PFSK-1 (cell line): ENCODE measurements around the gene DRC3.

ENCODE experiments used
- FOXP2 ChIP-seq: optimal IDR thresholded peaks from 2 replicates; pipeline ENCODE3; 2011; ENCODE audit warnings: borderline replicate concordance, control low read depth, inconsistent platforms; ENCODE audit not compliant: insufficient read depth; ENCODE audit errors: extremely low read length, extremely low read depth
- POLR2AphosphoS5 ChIP-seq: IDR thresholded peaks from 2 replicates; pipeline ENCODE4 v1.6.1; 2012; ENCODE audit warnings: low read depth, mild to moderate bottlenecking, control low read depth, low read length, moderate library complexity
- SIN3A ChIP-seq: IDR thresholded peaks from 2 replicates; pipeline ENCODE4 v1.6.1; 2012; ENCODE audit warnings: mild to moderate bottlenecking, low read length, moderate library complexity, borderline replicate concordance; ENCODE audit not compliant: insufficient read depth
- TAF1 ChIP-seq: IDR thresholded peaks from 2 replicates; pipeline ENCODE4 v1.6.1; 2012; ENCODE audit warnings: low read length, control low read depth, borderline replicate concordance; ENCODE audit not compliant: insufficient read depth
- TF ChIP-seq, protein P1 (sequence below), 2 experiments: IDR thresholded peaks; 2 replicates each; pipeline versions ENCODE4 v1.6.1 to v1.8.0; 2011 to 2012; ENCODE audit warnings: low read depth in 2 of 2, low read length in 2 of 2, control low read depth in 1 of 2, inconsistent platforms in 1 of 2, mild to moderate bottlenecking in 1 of 2, moderate library complexity in 1 of 2; ENCODE audit not compliant: insufficient read depth in 1 of 2

The DRC3 gene

GRCh38 chr17:18040261-18040858 is 67.7 kb downstream of the DRC3 start:
- TF ChIP-seq POLR2AphosphoS5, result no peak
- no peak for TF ChIP-seq TAF1
- TF ChIP-seq SIN3A, result no peak
- TF ChIP-seq FOXP2, result no peak
- TF ChIP-seq, protein P1, sequence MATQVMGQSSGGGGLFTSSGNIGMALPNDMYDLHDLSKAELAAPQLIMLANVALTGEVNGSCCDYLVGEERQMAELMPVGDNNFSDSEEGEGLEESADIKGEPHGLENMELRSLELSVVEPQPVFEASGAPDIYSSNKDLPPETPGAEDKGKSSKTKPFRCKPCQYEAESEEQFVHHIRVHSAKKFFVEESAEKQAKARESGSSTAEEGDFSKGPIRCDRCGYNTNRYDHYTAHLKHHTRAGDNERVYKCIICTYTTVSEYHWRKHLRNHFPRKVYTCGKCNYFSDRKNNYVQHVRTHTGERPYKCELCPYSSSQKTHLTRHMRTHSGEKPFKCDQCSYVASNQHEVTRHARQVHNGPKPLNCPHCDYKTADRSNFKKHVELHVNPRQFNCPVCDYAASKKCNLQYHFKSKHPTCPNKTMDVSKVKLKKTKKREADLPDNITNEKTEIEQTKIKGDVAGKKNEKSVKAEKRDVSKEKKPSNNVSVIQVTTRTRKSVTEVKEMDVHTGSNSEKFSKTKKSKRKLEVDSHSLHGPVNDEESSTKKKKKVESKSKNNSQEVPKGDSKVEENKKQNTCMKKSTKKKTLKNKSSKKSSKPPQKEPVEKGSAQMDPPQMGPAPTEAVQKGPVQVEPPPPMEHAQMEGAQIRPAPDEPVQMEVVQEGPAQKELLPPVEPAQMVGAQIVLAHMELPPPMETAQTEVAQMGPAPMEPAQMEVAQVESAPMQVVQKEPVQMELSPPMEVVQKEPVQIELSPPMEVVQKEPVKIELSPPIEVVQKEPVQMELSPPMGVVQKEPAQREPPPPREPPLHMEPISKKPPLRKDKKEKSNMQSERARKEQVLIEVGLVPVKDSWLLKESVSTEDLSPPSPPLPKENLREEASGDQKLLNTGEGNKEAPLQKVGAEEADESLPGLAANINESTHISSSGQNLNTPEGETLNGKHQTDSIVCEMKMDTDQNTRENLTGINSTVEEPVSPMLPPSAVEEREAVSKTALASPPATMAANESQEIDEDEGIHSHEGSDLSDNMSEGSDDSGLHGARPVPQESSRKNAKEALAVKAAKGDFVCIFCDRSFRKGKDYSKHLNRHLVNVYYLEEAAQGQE (IDR thresholded peaks at IDR 0.05; ENCODE audit: insufficient read depth in 1 of 2, low read depth in 2 of 2, low read length in 2 of 2), result no peak

DNA sequence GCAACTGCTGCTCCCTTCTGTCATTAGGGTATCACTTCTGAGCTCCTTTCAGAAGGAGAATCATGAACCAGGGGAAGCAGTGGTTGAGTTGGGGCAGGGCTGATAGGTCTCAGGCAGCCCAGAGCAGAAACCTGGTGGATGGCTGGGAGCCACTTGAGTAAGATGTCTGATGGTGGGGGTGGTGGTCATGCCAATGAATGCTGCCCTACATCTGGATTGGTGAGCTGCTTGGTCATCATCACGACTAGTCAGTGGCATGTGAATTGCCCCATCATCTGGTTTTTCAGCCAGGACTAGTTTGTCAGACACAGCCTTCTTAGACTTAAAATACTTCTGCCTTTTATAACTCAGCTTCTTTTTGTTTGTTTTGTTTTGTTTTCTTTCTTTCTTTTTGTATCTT is 69.1 kb downstream of the DRC3 start:
- TF ChIP-seq TAF1, result no peak

GRCh38 chr17:18042983-18043382 is 70.3 kb downstream of the DRC3 start:
- TF ChIP-seq FOXP2, result no peak
- no peak for TF ChIP-seq TAF1
- no peak for TF ChIP-seq POLR2AphosphoS5
- TF ChIP-seq SIN3A, result no peak
- TF ChIP-seq, protein P1 (IDR thresholded peaks at IDR 0.05; ENCODE audit: insufficient read depth in 1 of 2, low read depth in 2 of 2, low read length in 2 of 2), result no peak

- no peak for TF ChIP-seq FOXP2
- TF ChIP-seq POLR2AphosphoS5, result no peak
- TF ChIP-seq SIN3A, result no peak
- no peak for TF ChIP-seq TAF1
- TF ChIP-seq, protein P1 (IDR thresholded peaks at IDR 0.05; ENCODE audit: insufficient read depth in 1 of 2, low read depth in 2 of 2, low read length in 2 of 2), result no peak
Observed at GRCh38 chr17:18043491-18043890, 70.8 kb downstream of the DRC3 start.

GRCh38 chr17:18044609-18045008 is 71.9 kb downstream of the DRC3 start:
- TF ChIP-seq FOXP2 (no peak), TAF1 (no peak), POLR2AphosphoS5 (no peak), SIN3A (no peak)
- TF ChIP-seq, protein P1 (IDR thresholded peaks at IDR 0.05; ENCODE audit: insufficient read depth in 1 of 2, low read depth in 2 of 2, low read length in 2 of 2), result no peak
